SU-DHL-6 (cell line): ENCODE results near the gene AP1S3.

ENCODE experiments used
- H2AFZ ChIP-seq: fragments of 200-600 bp; sonication (generic); 2 replicates; pipeline ENCODE4 v1.6.1; 2014; ENCODE audit warnings: low read depth, mild to moderate bottlenecking, moderate library complexity, mixed read lengths, antibody characterized with exemption, low read length; ENCODE audit not compliant: severe bottlenecking
- H3F3A ChIP-seq: fragments of 200-600 bp; shearing (Covaris generic); 2 replicates; pipeline ENCODE4 v1.6.0; 2016; ENCODE audit warnings: antibody characterized with exemption, mild to moderate bottlenecking; ENCODE audit not compliant: insufficient read depth
- H3K27ac ChIP-seq: fragments of 200-600 bp; sonication (generic); 2 replicates; pipeline ENCODE4 v1.5.1; 2016; ENCODE audit warnings: low read depth, mild to moderate bottlenecking, low read length, moderate library complexity, mixed read lengths
- H3K27me3 ChIP-seq: fragments of 200-600 bp; sonication (generic), shearing (Covaris generic); 2 replicates; pipeline ENCODE4 v1.6.0; 2014; ENCODE audit warnings: mild to moderate bottlenecking, low read length
- H3K36me3 ChIP-seq: fragments of 200-600 bp; sonication (generic); 2 replicates; pipeline ENCODE4 v1.6.1; 2014; ENCODE audit warnings: mild to moderate bottlenecking, low read length, mixed read lengths
- H3K4me2 ChIP-seq: fragments of 300-600, 200-600 bp; shearing (Covaris generic), sonication (generic); 2 replicates; pipeline ENCODE4 v1.6.0; 2014; ENCODE audit warnings: low read length, low read depth, mild to moderate bottlenecking; ENCODE audit not compliant: poor library complexity, severe bottlenecking
- H3K4me3 ChIP-seq: fragments of 200-600 bp; sonication (generic); 2 replicates; pipeline ENCODE4 v1.5.1; 2014; ENCODE audit warnings: antibody characterized with exemption, low read length, mild to moderate bottlenecking, mixed read lengths; ENCODE audit not compliant: insufficient read depth, poor library complexity, severe bottlenecking
- H3K79me2 ChIP-seq: fragments of 200-600 bp; sonication (generic); 2 replicates; pipeline ENCODE4 v1.6.1; 2014; ENCODE audit warnings: mild to moderate bottlenecking, low read length, moderate library complexity; ENCODE audit not compliant: insufficient read depth
- H3K9ac ChIP-seq: fragments of 200-600 bp; sonication (generic); 2 replicates; pipeline ENCODE4 v1.7.0; 2014; ENCODE audit warnings: mild to moderate bottlenecking, low read length
- H3K9me2 ChIP-seq: fragments of 200-600 bp; sonication (generic); replicated peaks from 2 replicates; pipeline ENCODE4 v1.6.1; 2014; ENCODE audit warnings: low read length; ENCODE audit not compliant: insufficient read depth
- H3K9me3 ChIP-seq: fragments of 200-600 bp; sonication (generic); 2 replicates; pipeline ENCODE4 v1.6.1; 2014; ENCODE audit warnings: low read length, mixed read lengths; ENCODE audit not compliant: insufficient read depth
- H4K20me1 ChIP-seq: fragments of 200-600 bp; sonication (generic); 2 replicates; pipeline ENCODE4 v1.6.1; 2014; ENCODE audit warnings: low read depth, mild to moderate bottlenecking, antibody characterized with exemption, low read length, moderate library complexity, mixed read lengths
- EZH2phosphoT487 ChIP-seq: fragments of 200-600 bp; sonication (generic), shearing (Covaris generic); conservative IDR thresholded peaks from 2 replicates; pipeline ENCODE4 v1.6.1; 2018; ENCODE audit warnings: mild to moderate bottlenecking, antibody characterized with exemption, low read length, moderate library complexity, mixed read lengths
- TF ChIP-seq, protein P1 (sequence below): fragments of 200-600 bp; sonication (generic); IDR thresholded peaks from one replicate; pipeline ENCODE4 v1.5.1; 2017; ENCODE audit warnings: antibody characterized with exemption, mild to moderate bottlenecking, low read length, moderate library complexity; ENCODE audit not compliant: insufficient read depth, poor library complexity, severe bottlenecking

AP1S3 gene

DNA sequence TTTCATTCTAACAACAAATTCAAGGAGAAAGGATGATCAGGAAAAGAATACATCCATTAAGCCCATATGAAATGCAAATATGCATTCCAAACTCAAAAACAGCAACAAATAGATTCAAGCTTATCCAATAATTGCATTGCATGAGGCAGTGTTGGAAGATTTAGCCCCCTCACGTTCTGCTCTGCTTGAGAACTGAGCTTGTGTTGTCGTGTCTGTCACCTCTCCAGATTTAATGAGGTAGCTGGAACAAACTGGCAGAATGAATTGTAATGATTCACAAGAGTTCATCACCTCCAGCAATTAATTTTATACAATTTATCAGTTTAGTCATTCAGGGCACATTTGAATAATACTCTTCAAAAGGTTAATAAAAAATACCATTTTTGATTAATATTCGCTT lies 54.8 kb downstream of the AP1S3 start:
- no peaks in the 10 kb centered on the region for H4K20me1 ChIP-seq
- no peak overlapping the region for H3K4me2 ChIP-seq
- no peaks in the 10 kb centered on the region for H3K79me2 ChIP-seq
- H3K4me3 ChIP-seq, result no peak overlapping the region
- H3F3A ChIP-seq, result no peaks in the 10 kb centered on the region
- no peaks in the 10 kb centered on the region for H3K36me3 ChIP-seq
- H3K9me3 ChIP-seq, result no peaks in the 10 kb centered on the region
- H3K9me2 ChIP-seq, result no peaks in the 10 kb centered on the region
- TF ChIP-seq, protein P1, sequence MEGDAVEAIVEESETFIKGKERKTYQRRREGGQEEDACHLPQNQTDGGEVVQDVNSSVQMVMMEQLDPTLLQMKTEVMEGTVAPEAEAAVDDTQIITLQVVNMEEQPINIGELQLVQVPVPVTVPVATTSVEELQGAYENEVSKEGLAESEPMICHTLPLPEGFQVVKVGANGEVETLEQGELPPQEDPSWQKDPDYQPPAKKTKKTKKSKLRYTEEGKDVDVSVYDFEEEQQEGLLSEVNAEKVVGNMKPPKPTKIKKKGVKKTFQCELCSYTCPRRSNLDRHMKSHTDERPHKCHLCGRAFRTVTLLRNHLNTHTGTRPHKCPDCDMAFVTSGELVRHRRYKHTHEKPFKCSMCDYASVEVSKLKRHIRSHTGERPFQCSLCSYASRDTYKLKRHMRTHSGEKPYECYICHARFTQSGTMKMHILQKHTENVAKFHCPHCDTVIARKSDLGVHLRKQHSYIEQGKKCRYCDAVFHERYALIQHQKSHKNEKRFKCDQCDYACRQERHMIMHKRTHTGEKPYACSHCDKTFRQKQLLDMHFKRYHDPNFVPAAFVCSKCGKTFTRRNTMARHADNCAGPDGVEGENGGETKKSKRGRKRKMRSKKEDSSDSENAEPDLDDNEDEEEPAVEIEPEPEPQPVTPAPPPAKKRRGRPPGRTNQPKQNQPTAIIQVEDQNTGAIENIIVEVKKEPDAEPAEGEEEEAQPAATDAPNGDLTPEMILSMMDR, result no peak
- no peak for TF ChIP-seq EZH2phosphoT487
- no peak overlapping the region for H3K27ac ChIP-seq
- H2AFZ ChIP-seq, result no peak overlapping the region
- no peak overlapping the region for H3K9ac ChIP-seq
- no peaks in the 10 kb centered on the region for H3K27me3 ChIP-seq

DNA sequence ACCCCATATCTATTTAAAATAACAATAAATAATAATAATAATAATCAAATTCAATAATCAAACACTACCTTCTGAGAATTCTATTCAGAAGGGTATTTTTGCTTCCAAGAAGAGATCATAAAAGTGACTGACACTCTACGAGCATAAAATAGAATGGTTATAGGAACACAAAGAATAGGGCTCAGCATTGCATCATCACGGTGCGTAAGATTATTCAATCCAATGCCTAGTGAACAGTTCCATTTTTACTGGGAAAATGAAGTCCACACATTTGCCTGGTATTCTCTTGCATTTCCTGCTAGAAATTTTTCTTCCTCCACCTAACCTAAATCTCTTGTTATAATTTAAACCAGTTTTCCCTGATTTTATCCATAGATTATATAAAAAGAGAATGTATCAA lies 55.8 kb downstream of the AP1S3 start:
- Histone ChIP-seq H3F3A (no peaks in the 10 kb centered on the region), H3K9me2 (no peaks in the 10 kb centered on the region), H3K4me3 (no peak overlapping the region), H3K4me2 (no peak overlapping the region), H3K27me3 (no peaks in the 10 kb centered on the region), H3K79me2 (no peaks in the 10 kb centered on the region), H3K9ac (no peak overlapping the region), H4K20me1 (no peaks in the 10 kb centered on the region), H3K27ac (no peak overlapping the region), H2AFZ (no peak overlapping the region), H3K9me3 (no peaks in the 10 kb centered on the region), H3K36me3 (no peaks in the 10 kb centered on the region)
- no peak for TF ChIP-seq EZH2phosphoT487
- TF ChIP-seq, protein P1, result no peak

GRCh38 chr2:223779877-223780276 lies 57.5 kb downstream of the AP1S3 start:
- no peak overlapping the region for H3K4me2 ChIP-seq

More at GRCh38 chr2:223779877-223780276, 57.5 kb downstream of the AP1S3 start:
- Histone ChIP-seq H3K9ac (no peak overlapping the region), H3F3A (no peaks in the 10 kb centered on the region), H3K27ac (no peak overlapping the region), H3K79me2 (no peaks in the 10 kb centered on the region), H3K27me3 (no peaks in the 10 kb centered on the region), H3K9me3 (no peaks in the 10 kb centered on the region), H3K4me3 (no peak overlapping the region), H2AFZ (no peak overlapping the region), H3K36me3 (no peaks in the 10 kb centered on the region), H3K9me2 (no peaks in the 10 kb centered on the region), H4K20me1 (no peaks in the 10 kb centered on the region)
- TF ChIP-seq EZH2phosphoT487, result no peak
- TF ChIP-seq, protein P1, result no peak
